Measurements from ENCODE around the gene CLDN5.

The CLDN5 gene

GRCh38 chr22:19520566-19521305, 3.5 kb downstream of the CLDN5 start:
- DNase-seq: no peak

GRCh38 chr22:19520007-19520406, 4.2 kb downstream of the CLDN5 start:
- no peak for DNase-seq

- DNase-seq: no peak
Measured at GRCh38 chr22:19519041-19519926, 4.9 kb downstream of the CLDN5 start.

DNA sequence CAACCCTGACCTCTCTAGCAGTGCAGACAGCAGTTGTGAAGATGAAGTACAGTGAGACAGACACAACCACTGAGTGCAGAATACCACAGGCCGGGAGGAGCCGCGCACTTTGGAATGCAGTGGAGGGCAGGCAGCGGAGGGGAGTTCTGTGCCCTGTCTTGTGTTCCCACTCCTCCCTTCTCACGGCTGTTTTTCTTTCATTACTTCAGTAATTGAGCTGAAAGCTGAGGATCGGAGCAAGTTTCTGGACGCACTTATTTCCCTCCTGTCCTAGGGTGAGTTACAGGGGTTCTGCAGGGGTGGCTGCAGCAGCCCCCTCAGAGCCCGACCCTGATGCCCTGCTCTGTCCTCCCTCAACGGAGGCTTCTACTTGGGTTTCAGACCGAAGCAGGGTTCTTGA, 5.6 kb downstream of the CLDN5 start:
- no peak for DNase-seq

GRCh38 chr22:19517919-19518611, 6.1 kb downstream of the CLDN5 start:
- no peak for DNase-seq

DNA sequence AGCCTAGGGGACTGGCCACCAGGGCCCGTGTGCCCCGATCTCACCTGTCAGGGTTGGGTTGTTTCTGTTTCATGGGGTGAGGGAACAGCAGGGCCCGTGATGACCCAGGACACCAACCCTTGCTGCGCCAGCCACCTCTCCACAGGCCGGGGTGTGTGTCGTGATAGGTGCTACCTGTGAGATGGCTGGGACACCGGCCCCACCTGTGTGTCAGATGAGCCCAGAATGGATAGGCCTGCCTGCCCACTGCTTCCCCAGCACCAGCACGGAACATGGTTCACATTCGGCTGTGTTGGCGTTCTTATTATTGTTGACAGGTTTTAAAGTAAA, 7.1 kb downstream of the CLDN5 start:
- no peak for DNase-seq

DNA sequence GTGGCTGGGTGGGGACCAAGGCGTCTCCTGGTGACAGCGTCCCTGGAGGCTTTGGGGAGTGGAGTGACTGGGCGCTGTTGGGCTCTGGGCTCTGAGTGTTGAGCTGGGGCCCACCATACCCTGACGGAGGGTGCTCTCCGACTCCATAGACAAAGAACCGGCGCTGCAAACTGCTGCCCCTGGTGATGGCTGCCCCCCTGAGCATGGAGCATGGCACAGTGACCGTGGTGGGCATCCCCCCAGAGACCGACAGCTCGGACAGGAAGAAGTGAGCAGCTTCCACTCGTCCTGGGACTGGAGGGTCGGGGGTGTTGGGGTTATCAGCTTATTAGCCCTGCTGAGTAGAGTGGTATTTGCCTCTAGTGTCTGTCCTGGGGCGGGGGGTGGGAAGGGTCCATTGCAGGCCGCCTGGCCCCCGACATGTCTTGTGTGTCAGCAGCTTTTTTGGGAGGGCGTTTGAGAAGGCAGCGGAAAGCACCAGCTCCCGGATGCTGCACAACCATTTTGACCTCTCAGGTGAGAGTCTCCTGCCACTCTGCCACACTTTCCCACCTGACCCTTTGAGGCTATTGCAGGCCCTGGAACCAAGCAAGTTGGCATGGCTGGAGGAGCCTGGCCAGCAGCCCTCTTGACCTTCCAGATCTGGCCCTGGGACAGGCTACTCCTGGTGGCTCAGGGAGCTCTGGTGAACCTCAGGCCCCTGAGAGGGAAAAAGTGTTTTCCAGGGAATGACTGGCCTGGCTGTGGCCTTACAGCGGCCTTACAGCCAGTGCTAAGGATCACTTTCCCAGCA, 7.6 kb downstream of the CLDN5 start:
- DNase-seq: no peak

GRCh38 chr22:19515654-19516377, 8.4 kb downstream of the CLDN5 start:
- DNase-seq: no peak

- DNase-seq: no peak
Measured at GRCh38 chr22:19514831-19515565, 9.2 kb downstream of the CLDN5 start.

DNA sequence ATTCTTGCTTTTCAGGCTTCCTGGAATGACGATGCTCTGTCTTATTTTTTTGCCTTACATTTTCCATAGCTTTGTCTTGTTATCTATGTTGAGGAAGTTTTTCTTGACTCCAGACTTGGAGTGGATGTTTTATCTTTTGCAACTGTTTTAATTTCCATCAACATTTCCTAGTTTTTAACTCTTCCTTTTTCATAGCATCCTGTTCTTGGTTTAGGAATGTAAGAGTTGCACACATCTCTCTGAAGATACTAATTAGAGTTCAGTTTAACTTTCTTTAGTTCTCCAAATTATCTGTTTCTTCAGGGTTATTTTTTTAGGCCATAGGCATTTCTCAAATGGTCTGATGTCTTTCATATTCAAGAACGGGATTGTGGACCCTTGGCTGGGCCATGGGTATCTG, 10.4 kb downstream of the CLDN5 start:
- DNase-seq: no peak

DNA sequence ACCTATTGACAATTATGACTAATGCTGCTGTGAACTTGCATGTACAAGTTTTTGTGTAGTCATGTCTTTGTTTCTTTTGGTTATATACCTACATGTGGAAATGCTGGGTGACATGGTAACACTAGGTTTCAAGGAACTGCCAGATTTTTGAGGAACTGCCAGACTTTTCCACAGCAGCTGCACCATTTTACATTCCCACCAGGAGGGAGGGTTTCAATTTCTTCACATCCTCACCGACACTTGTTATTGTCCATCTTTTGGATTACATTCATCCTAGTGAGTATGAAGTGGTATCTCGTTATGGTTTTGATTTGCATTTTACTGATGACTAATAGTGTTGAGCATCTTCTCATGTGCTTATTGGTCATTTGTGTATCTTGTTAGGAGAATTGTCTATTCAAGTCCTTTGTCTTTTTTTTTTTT, 13.3 kb downstream of the CLDN5 start:
- no peak for DNase-seq

- peak; percentile 28 for DNase-seq
Measured at GRCh38 chr22:19509923-19510322, 14.3 kb downstream of the CLDN5 start.

DNA sequence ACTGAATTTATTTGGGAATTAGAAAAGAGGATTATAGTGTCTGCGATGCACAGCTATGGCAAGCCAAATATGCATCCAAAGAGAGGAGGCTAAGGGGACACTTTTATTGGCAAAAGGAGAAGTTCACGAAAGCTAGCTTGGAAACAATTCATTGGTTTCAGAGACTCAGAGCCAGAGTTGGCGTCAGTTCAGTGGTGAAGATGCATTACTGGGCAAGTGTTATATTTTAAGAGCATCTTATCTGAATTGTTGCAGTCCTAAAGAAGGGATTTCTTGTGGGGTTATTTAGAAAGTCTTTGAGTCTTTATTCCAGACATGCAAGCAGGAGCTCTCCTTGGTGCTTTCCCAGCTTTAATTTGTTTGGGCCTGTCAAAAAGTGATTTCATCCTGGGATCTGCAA, 15.0 kb downstream of the CLDN5 start:
- DNase-seq: no peak

DNA sequence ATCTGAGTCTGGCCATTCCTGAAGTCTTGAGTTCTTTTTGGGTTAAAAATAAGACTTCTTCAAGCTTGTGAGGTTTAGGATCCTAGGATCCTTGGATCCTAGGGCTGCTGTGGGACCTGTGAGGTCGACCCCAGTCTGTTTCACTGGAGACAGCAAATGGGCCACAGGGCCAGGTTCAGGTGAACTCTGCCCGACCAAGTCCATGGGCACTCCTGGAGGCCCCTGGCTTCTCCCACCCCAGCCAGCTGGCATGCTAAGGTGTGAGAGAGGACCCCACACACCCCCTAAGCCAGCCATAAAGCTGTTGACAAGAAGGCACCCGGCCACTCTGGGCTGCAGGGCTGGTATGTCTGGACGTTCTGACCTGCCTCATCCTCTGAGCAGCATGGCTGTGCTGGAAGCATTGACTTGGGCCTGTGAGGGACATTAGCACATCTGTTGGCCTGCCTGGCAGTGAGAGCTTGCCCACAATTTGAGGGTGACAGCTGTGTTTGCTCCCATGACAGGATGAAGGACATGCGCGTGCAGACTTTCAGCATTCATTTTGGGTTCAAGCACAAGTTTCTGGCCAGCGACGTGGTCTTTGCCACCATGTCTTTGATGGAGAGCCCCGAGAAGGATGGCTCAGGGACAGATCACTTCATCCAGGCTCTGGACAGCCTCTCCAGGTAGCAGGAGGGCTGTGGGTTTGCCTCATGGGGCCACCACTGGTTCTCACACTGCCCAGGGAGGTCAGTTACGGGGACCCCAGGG, 16.0 kb downstream of the CLDN5 start:
- no peak for DNase-seq

GRCh38 chr22:19507534-19507861, 16.7 kb downstream of the CLDN5 start:
- no peak for DNase-seq

- DNase-seq: no peak
Measured at GRCh38 chr22:19506212-19506611, 18.0 kb downstream of the CLDN5 start.

DNA sequence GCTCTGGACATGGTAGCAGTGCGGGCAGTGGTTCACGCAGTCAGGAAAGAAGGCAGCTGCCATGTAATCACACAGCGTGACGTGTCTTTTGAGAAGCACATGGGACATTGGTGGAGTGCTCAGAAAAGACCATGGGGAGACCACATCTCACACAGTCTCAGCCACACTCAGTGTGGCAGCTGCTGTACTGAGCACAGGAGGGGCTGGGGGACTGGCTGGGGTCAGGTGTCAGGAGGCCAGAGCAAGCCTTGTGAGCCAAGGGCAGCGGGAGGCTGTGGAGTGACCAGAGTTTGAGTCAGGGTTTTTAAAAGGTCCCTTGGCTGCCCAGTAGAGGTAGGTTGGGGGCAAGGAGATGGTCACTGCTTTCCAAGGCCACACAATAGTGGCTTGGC, 18.5 kb downstream of the CLDN5 start:
- no peak for DNase-seq

DNA sequence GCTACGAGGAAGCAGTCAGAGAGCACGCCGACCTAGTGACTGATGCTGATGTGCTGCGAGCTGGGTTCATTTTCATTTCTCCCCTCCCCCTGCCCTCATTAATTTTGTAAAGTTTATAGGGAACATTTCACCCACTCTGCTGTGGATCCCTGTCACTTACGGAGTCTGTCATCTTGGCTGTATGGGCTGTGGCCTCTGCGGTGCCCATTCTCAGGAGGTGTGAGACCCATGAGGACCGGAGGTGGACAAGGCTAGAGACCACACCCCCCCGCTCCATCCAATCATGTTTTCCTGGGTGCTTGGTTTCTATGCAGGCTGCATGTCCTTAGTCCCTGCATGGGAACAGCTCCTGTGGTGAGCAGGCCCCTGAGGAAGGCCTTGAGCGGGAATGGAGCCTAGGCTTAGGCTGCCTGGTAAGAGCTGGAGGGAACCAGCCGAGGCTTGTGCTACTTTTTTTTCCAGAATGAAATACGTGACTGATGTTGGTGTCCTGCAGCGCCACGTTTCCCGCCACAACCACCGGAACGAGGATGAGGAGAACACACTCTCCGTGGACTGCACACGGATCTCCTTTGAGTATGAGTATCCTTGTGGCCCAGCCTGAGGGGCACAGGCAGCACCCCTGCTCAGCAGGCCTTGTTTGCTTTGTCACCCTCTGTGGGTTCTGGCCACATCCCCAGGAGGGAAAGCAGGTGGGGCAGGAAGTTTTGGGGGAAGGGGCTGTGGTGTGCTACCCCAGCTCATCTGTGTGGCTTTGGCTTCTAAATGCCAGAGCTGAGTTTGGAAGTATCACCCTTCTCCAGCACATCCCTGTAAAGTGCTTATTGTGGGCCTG, 19.1 kb downstream of the CLDN5 start:
- DNase-seq: no peak

DNA sequence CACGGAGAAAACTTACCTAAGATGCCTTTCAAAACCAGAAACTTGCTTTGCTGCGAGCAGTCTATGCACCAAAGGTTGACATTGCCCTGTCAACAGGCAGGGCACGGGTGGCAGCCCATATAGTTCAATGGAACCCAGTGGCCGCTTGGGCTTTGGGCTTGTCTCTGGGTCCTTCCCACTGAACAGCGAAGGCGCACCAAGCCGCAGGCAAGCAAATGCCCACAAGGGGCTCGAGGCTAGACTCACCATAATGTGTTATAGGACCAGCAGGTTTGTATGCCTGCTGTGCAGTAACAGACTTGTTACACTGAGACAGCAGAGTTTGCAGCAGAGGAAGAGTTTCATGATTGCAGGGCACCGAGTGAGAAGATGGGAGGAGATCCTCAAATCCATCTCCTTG, 20.3 kb downstream of the CLDN5 start:
- no peak for DNase-seq

DNA sequence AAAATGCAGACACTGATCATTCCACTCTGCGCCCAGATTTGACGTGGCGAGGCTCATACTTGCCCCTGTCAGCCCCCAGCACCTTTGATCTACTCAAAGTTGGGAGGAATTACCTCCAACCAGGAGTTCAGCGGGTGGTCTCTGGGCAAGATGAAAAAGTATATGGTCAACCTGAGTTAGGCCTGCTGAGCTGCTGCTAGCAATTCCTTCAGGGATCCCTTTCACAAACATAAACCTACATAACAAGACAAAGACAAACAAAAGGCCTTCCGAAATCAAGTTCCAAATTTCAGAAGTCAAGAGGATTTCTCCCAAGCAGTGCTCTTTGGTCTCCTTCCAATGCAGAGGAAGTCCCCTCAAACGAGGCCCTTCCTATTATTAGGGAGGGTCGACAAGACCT, 20.8 kb downstream of the CLDN5 start:
- DNase-seq: no peak
